CD4-positive, CD25-positive, alpha-beta regulatory T cell (primary cell): ENCODE measurements around the gene SMIM29. TPM values are rescaled to one million over a fixed set of nuclear protein-coding genes. Genes with fewer than 3 reads are reported as not detected.
A peak's percentile ranks its signal among the peaks of the same experiment; 100 is the strongest.

ENCODE experiments used
- ATAC-seq, 2 donors: fragments of 150-1000 bp; cut with Tn5 transposase; one replicate each; pipeline ENCODE4 v1.10.0; 2021; ENCODE audit warnings: low read depth in 2 of 2, moderate number of reproducible peaks in 2 of 2, moderate library complexity in 1 of 2
- DNase-seq, 3 donors: peaks; one replicate each; pipeline versions ENCODE4 v3.0.0 to v3.0.0-alpha.2; 2012 to 2022; ENCODE audit warnings: mixed read lengths in 1 of 3
- H3K27ac ChIP-seq: one replicate; pipeline ENCODE4 v1.7.0; 2013; ENCODE audit warnings: mild to moderate bottlenecking, low read length; ENCODE audit not compliant: insufficient read depth, poor library complexity, severe bottlenecking
- H3K27me3 ChIP-seq: one replicate; pipeline ENCODE4 v1.7.0; 2013; ENCODE audit warnings: low read length; ENCODE audit not compliant: control insufficient read depth, insufficient read depth
- H3K36me3 ChIP-seq: one replicate; pipeline ENCODE4 v1.7.0; 2013; ENCODE audit warnings: mild to moderate bottlenecking, low read length, moderate library complexity; ENCODE audit not compliant: control insufficient read depth, insufficient read depth
- H3K4me1 ChIP-seq: 2 replicates; pipeline ENCODE4 v1.7.0; 2013; ENCODE audit warnings: mild to moderate bottlenecking, low read length; ENCODE audit not compliant: insufficient read depth, control insufficient read depth, poor library complexity, severe bottlenecking
- H3K4me3 ChIP-seq: one replicate; pipeline ENCODE4 v1.7.0; 2013; ENCODE audit warnings: low read depth, mild to moderate bottlenecking, low read length, moderate library complexity
- H3K9me3 ChIP-seq, 2 experiments: 1 replicate in 1 of 2; 2 replicates in 1 of 2; pipeline ENCODE4 v1.7.0; 2013; ENCODE audit warnings: low read length in 2 of 2, mild to moderate bottlenecking in 1 of 2, moderate library complexity in 1 of 2; ENCODE audit not compliant: control insufficient read depth in 2 of 2
- H3K27ac Mint-ChIP-seq, 3 donors: one replicate each; pipeline ENCODE4 v1.8.0; 2020 to 2022; ENCODE audit warnings: mild to moderate bottlenecking in 3 of 3, mixed read lengths in 3 of 3, moderate library complexity in 2 of 3
- H3K27me3 Mint-ChIP-seq: one replicate; pipeline ENCODE4 v1.8.0; 2022; ENCODE audit warnings: mild to moderate bottlenecking, mixed read lengths
- H3K36me3 Mint-ChIP-seq: one replicate; pipeline ENCODE4 v1.8.0; 2020; ENCODE audit warnings: mixed read lengths
- H3K4me1 Mint-ChIP-seq, 4 donors: one replicate each; pipeline ENCODE4 v1.8.0; 2020 to 2022; ENCODE audit warnings: mixed read lengths in 4 of 4, mild to moderate bottlenecking in 1 of 4
- H3K4me3 Mint-ChIP-seq, 4 donors: one replicate each; pipeline ENCODE4 v1.8.0; 2020 to 2022; ENCODE audit warnings: mild to moderate bottlenecking in 4 of 4, mixed read lengths in 4 of 4, moderate library complexity in 3 of 4
- H3K9me3 Mint-ChIP-seq, 7 donors: one replicate each; pipeline ENCODE4 v1.8.0; 2020 to 2022; ENCODE audit warnings: mixed read lengths in 7 of 7, mild to moderate bottlenecking in 3 of 7, moderate library complexity in 2 of 7
- polyA plus RNA-seq, 4 donors: library from polyadenylated mRNA; unstranded; fragments of 300-500 nt; fragmentation: Illumina TruSeq; gene quantifications; one replicate each; pipeline ENCODE4 v1.2.3, GENCODE V29; 2021
- total RNA-seq: library from RNA; stranded (reverse); gene quantifications from one replicate; pipeline ENCODE4 v1.2.3, GENCODE V29; 2022

The SMIM29 gene
- total and polyA plus RNA-seq, 5 donors from 2014 or later, result 29.2 to 82.3 (median 54.1) TPM

GRCh38 chr6:34196833-34197195, 52.0 kb downstream of the SMIM29 start:
- H3K27ac Mint-ChIP-seq, result peak overlapping the region in 1 of 3 donors; percentile 75
- Histone ChIP-seq H3K27me3 (no peaks in the 10 kb centered on the region), H3K27ac (no peak overlapping the region), H3K4me3 (peak overlapping the region; percentile 53), H3K9me3 (no peaks in the 10 kb centered on the region), H3K4me1 (peaks cover 10% of the 10 kb centered on the region), H3K36me3 (no peaks in the 10 kb centered on the region)
- ATAC-seq, result no peak
- H3K4me1 Mint-ChIP-seq, result peaks cover 0 to 4% (median 0%) of the 10 kb centered on the region in 4 donors
- no peak for DNase-seq
- H3K27me3 Mint-ChIP-seq, result peaks cover 15% of the 10 kb centered on the region
- peak overlapping the region in 3 of 4 donors; percentile 85 to 88 (median 85) for H3K4me3 Mint-ChIP-seq
- H3K9me3 Mint-ChIP-seq, result no peaks in the 10 kb centered on the region
- no peaks in the 10 kb centered on the region for H3K36me3 Mint-ChIP-seq

Other genes with a start within 250 kb of the SMIM29 start
- gene GRM4, start 102.9 kb downstream of the SMIM29 start, total RNA-seq, result not detected
- gene GRM4, start 102.9 kb downstream of the SMIM29 start, polyA plus RNA-seq, result not detected
- gene HMGA1, start 12.1 kb downstream of the SMIM29 start, total RNA-seq, result 87.2 TPM
- 10 to 100 TPM; 31.6 to 36.2 (median 34.3) TPM for gene HMGA1, start 12.1 kb downstream of the SMIM29 start, polyA plus RNA-seq
- gene NUDT3, start 143.7 kb upstream of the SMIM29 start, total RNA-seq, result 22.4 TPM
- gene NUDT3, start 143.7 kb upstream of the SMIM29 start, polyA plus RNA-seq, result 10 to 100 TPM in 1 of 4 donors, 1 to 10 TPM in 3; 8.5 to 10.1 (median 9.8) TPM
- 1,546 TPM for gene RPS10, start 177.1 kb upstream of the SMIM29 start, total RNA-seq
- gene RPS10, start 177.1 kb upstream of the SMIM29 start, polyA plus RNA-seq, result 1,000 to 10,000 TPM; 1,432 to 2,034 (median 1,717) TPM
- gene PACSIN1, start 217.1 kb upstream of the SMIM29 start, total RNA-seq, result 1.7 TPM
- gene PACSIN1, start 217.1 kb upstream of the SMIM29 start, polyA plus RNA-seq, result under 1 TPM; 0.14 to 0.81 (median 0.27) TPM